ENCODE data around the gene CCDC61. TPM values are rescaled to one million over a fixed set of nuclear protein-coding genes. Genes with fewer than 3 reads are reported as not detected.

Gene CCDC61
- total and polyA plus RNA-seq, 2 experiments from 2014 or later = 5.8 to 8.8 TPM

- TF ChIP-seq CTCF (IDR thresholded peaks at IDR 0.05; ENCODE audit: low read depth, low read length) = no peak
- Histone ChIP-seq H3K27me3 (peaks cover 36% of the 10 kb centered on the region), H3K4me1 (ENCODE audit: low read depth) (no peaks in the 10 kb centered on the region), H3K9me3 (ENCODE audit: low read depth) (no peaks in the 10 kb centered on the region), H3K36me3 (no peaks in the 10 kb centered on the region), H3K4me3 (peak overlapping the region; percentile 23), H3K27ac (no peak overlapping the region)
- no peak for DNase-seq (ENCODE audit: low read depth in 1 of 2, low spot score in 1 of 2)
Observed at GRCh38 chr19:46014534-46014933, 19.3 kb downstream of the CCDC61 start.

GRCh38 chr19:46014941-46015686, 19.8 kb downstream of the CCDC61 start:
- peak; percentile 46 to 77 for DNase-seq (ENCODE audit: low read depth in 1 of 2, low spot score in 1 of 2)

GRCh38 chr19:46015687-46016425, 20.6 kb downstream of the CCDC61 start:
- H3K4me1 ChIP-seq (ENCODE audit: low read depth) = no peaks in the 10 kb centered on the region
- no peaks in the 10 kb centered on the region for H3K9me3 ChIP-seq (ENCODE audit: low read depth)
- DNase-seq (ENCODE audit: low read depth in 1 of 2, low spot score in 1 of 2) = peak in 1 of 2 donors; percentile 28
- H3K36me3 ChIP-seq = no peaks in the 10 kb centered on the region
- peaks cover 36% of the 10 kb centered on the region for H3K27me3 ChIP-seq
- H3K4me3 ChIP-seq = peak overlapping the region; percentile 50
- H3K27ac ChIP-seq = no peak overlapping the region
- no peak for TF ChIP-seq CTCF (IDR thresholded peaks at IDR 0.05; ENCODE audit: low read depth, low read length)

More at GRCh38 chr19:46014941-46015686, 19.8 kb downstream of the CCDC61 start:
- H3K4me1 ChIP-seq (ENCODE audit: low read depth) = no peaks in the 10 kb centered on the region
- no peaks in the 10 kb centered on the region for H3K36me3 ChIP-seq
- no peak overlapping the region for H3K27ac ChIP-seq
- no peaks in the 10 kb centered on the region for H3K9me3 ChIP-seq (ENCODE audit: low read depth)
- peak overlapping the region; percentile 23 for H3K4me3 ChIP-seq
- no peak for TF ChIP-seq CTCF (IDR thresholded peaks at IDR 0.05; ENCODE audit: low read depth, low read length)
- peaks cover 36% of the 10 kb centered on the region for H3K27me3 ChIP-seq

- H3K27ac ChIP-seq = no peak overlapping the region
- TF ChIP-seq CTCF (IDR thresholded peaks at IDR 0.05; ENCODE audit: low read depth, low read length) = peak; percentile 72
- no peaks in the 10 kb centered on the region for H3K36me3 ChIP-seq
Observed at GRCh38 chr19:46016426-46017094, 21.3 kb downstream of the CCDC61 start.

GRCh38 chr19:46017095-46017429, 21.8 kb downstream of the CCDC61 start:
- H3K9me3 ChIP-seq (ENCODE audit: low read depth) = no peaks in the 10 kb centered on the region
- peaks cover 36% of the 10 kb centered on the region for H3K27me3 ChIP-seq
- no peak for DNase-seq (ENCODE audit: low read depth in 1 of 2, low spot score in 1 of 2)
- H3K4me1 ChIP-seq (ENCODE audit: low read depth) = no peaks in the 10 kb centered on the region
- no peak overlapping the region for H3K27ac ChIP-seq
- no peaks in the 10 kb centered on the region for H3K36me3 ChIP-seq
- TF ChIP-seq CTCF (IDR thresholded peaks at IDR 0.05; ENCODE audit: low read depth, low read length) = no peak
- no peak overlapping the region for H3K4me3 ChIP-seq

More at GRCh38 chr19:46016426-46017094, 21.3 kb downstream of the CCDC61 start:
- Histone ChIP-seq H3K4me1 (ENCODE audit: low read depth) (no peaks in the 10 kb centered on the region), H3K27me3 (peaks cover 36% of the 10 kb centered on the region), H3K4me3 (peak overlapping the region; percentile 50), H3K9me3 (ENCODE audit: low read depth) (no peaks in the 10 kb centered on the region)
- DNase-seq (ENCODE audit: low read depth in 1 of 2, low spot score in 1 of 2) = peak; percentile 83 to 92
